WTC11 (cell line): ENCODE results near the gene AGPAT4. TPM values are rescaled to one million over a fixed set of nuclear protein-coding genes. Genes with fewer than 3 reads are reported as not detected.
"Not testable (repeated sequence)": the region's sequence is repeated elsewhere in the genome, so short reads cannot be mapped to it uniquely, and the experiment has no call there.

Experiments used
- ATAC-seq: fragments of 200-7000 bp; cut with Tn5 transposase; 2 replicates; pipeline ENCODE4 v1.10.0; 2021; ENCODE audit warnings: mild to moderate bottlenecking, moderate library complexity
- CTCF ChIA-PET: fragments of 300-600 bp; sonication (Branson Sonifier 250); formaldehyde crosslinking; loops from one replicate; lab custom pipeline; 2021; ENCODE audit warnings: antibody characterized with exemption; lab: Charles Lee
- POLR2A ChIA-PET: fragments of 350-600 bp; sonication (Branson Sonifier 250); formaldehyde crosslinking; loops from one replicate; lab custom pipeline; 2021; ENCODE audit warnings: antibody characterized with exemption; lab: Charles Lee
- DNase-seq: peaks from one replicate; pipeline ENCODE4 v3.0.0; 2021; ENCODE audit warnings: low spot score
- H3K27ac Mint-ChIP-seq: 2 replicates; pipeline ENCODE4 v1.8.0; 2021; ENCODE audit warnings: mixed read lengths
- H3K27me3 Mint-ChIP-seq: 2 replicates; pipeline ENCODE4 v1.8.0; 2021; ENCODE audit warnings: low read depth, mild to moderate bottlenecking, moderate library complexity, mixed read lengths
- H3K36me3 Mint-ChIP-seq: 2 replicates; pipeline ENCODE4 v1.8.0; 2021; ENCODE audit warnings: mixed read lengths
- H3K4me1 Mint-ChIP-seq: 2 replicates; pipeline ENCODE4 v1.8.0; 2022; ENCODE audit warnings: mixed read lengths
- H3K4me3 Mint-ChIP-seq: 2 replicates; pipeline ENCODE4 v1.8.0; 2021; ENCODE audit warnings: mild to moderate bottlenecking, moderate library complexity, mixed read lengths
- H3K9me3 Mint-ChIP-seq: 2 replicates; pipeline ENCODE4 v1.8.0; 2021; ENCODE audit warnings: mixed read lengths
- ATF1 ChIP-seq: sonication (generic); formaldehyde crosslinking; IDR thresholded peaks from 2 replicates; pipeline ENCODE4 v1.8.1; 2023; ENCODE audit warnings: mild to moderate bottlenecking, moderate library complexity, missing genetic modification reagents
- ESRRA ChIP-seq: sonication (generic); formaldehyde crosslinking; IDR thresholded peaks from 2 replicates; pipeline ENCODE4 v1.8.1; 2022; ENCODE audit warnings: mild to moderate bottlenecking, missing genetic modification reagents, borderline replicate concordance
- GRHL2 ChIP-seq: fragments of 250-450 bp; sonication (Bioruptor Pico); IDR thresholded peaks from 2 replicates; pipeline ENCODE4 v1.8.0; 2022; ENCODE audit warnings: mild to moderate bottlenecking, moderate library complexity; ENCODE audit not compliant: insufficient replicate concordance, severe bottlenecking
- PRRX2 ChIP-seq: fragments of 250-450 bp; sonication (Bioruptor Pico); IDR thresholded peaks from 2 replicates; pipeline ENCODE4 v1.8.0; 2021; ENCODE audit warnings: mild to moderate bottlenecking
- RORB ChIP-seq: fragments of 250-450 bp; sonication (Bioruptor Pico); IDR thresholded peaks from 2 replicates; pipeline ENCODE4 v1.9.0; 2021; ENCODE audit warnings: mild to moderate bottlenecking
- SMAD4 ChIP-seq: sonication (generic); formaldehyde crosslinking; IDR thresholded peaks from 2 replicates; pipeline ENCODE4 v1.8.0; 2022; ENCODE audit warnings: mild to moderate bottlenecking, missing genetic modification reagents
- ZBTB21 ChIP-seq: sonication (generic); formaldehyde crosslinking; IDR thresholded peaks from 2 replicates; pipeline ENCODE4 v1.8.1; 2023; ENCODE audit warnings: mild to moderate bottlenecking, missing genetic modification reagents, borderline replicate concordance
- ZNF232 ChIP-seq: sonication (generic); formaldehyde crosslinking; IDR thresholded peaks from 2 replicates; pipeline ENCODE4 v1.8.0; 2022; ENCODE audit warnings: mild to moderate bottlenecking, missing genetic modification reagents
- ZNF423 ChIP-seq: fragments of 250-450 bp; sonication (Bioruptor Pico); IDR thresholded peaks from 2 replicates; pipeline ENCODE4 v2.1.2; 2022; ENCODE audit warnings: mild to moderate bottlenecking, moderate library complexity
- ZNF671 ChIP-seq: fragments of 250-450 bp; sonication (Bioruptor Pico); IDR thresholded peaks from 2 replicates; pipeline ENCODE4 v1.8.0; 2021; ENCODE audit warnings: mild to moderate bottlenecking
- total RNA-seq: library from RNA; stranded (reverse); gene quantifications from 3 replicates; pipeline ENCODE4 v1.2.3, GENCODE V29; 2021
- TF ChIP-seq, protein P1 (sequence below): sonication (generic); formaldehyde crosslinking; IDR thresholded peaks from 2 replicates; pipeline ENCODE4 v1.8.0; 2022; ENCODE audit warnings: mild to moderate bottlenecking, missing genetic modification reagents
- TF ChIP-seq, protein P2 (sequence below): sonication (generic); formaldehyde crosslinking; IDR thresholded peaks from 2 replicates; pipeline ENCODE4 v1.8.1; 2023; ENCODE audit warnings: mild to moderate bottlenecking, moderate library complexity, missing genetic modification reagents
- TF ChIP-seq, protein P3 (sequence below): sonication (generic); formaldehyde crosslinking; IDR thresholded peaks from 2 replicates; pipeline ENCODE4 v1.8.1; 2022; ENCODE audit warnings: mild to moderate bottlenecking, moderate library complexity, missing genetic modification reagents
- TF ChIP-seq, protein P4 (sequence below): fragments of 250-450 bp; sonication (Bioruptor Pico); IDR thresholded peaks from 2 replicates; pipeline ENCODE4 v1.9.0; 2021; ENCODE audit warnings: mild to moderate bottlenecking
- TF ChIP-seq, protein P5 (sequence below): sonication (generic); formaldehyde crosslinking; IDR thresholded peaks from 2 replicates; pipeline ENCODE4 v1.8.0; 2022; ENCODE audit warnings: missing genetic modification reagents

Gene AGPAT4
- total RNA-seq, 1 experiment from 2014 or later, result 19.7 TPM

DNA sequence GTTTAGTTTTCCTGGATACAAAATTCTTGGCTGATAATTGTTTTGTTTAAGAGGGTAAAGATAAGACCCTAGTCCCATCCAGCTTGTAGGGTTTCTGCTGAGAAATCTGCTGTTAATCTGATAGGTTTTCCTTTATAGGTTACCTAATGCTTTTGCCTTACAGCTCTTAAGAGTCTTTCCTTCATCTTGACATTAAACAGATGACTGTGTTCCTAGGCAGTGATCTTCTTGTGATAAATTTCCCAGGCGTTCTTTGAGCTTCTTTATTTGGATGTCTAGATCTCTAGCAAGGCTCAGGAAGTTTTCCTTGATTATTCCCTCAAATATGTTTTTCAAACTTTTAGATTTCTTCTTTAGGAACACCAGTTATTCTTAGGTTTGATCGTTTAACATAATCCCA is 148.3 kb downstream of the AGPAT4 start:
- H3K9me3 Mint-ChIP-seq, result peaks cover 77% of the 10 kb centered on the region
- H3K27ac Mint-ChIP-seq, result no peak overlapping the region
- ATAC-seq (no peak), DNase-seq (no peak)
- TF ChIP-seq PRRX2 (CRISPR knock-in tag) (no peak), SMAD4 (CRISPR knock-in tag) (no peak), ZNF671 (CRISPR knock-in tag) (no peak)
- TF ChIP-seq, protein P1, sequence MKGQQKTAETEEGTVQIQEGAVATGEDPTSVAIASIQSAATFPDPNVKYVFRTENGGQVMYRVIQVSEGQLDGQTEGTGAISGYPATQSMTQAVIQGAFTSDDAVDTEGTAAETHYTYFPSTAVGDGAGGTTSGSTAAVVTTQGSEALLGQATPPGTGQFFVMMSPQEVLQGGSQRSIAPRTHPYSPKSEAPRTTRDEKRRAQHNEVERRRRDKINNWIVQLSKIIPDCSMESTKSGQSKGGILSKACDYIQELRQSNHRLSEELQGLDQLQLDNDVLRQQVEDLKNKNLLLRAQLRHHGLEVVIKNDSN, result no peak
- H3K4me3 Mint-ChIP-seq, result no peak overlapping the region
- 0 out of 2 replicates have a peak, but pooled peaks cover 3% of the 10 kb centered on the region for H3K4me1 Mint-ChIP-seq
- no peaks in the 10 kb centered on the region; the same call in none of the 2 replicates for H3K27me3 Mint-ChIP-seq
- H3K36me3 Mint-ChIP-seq, result peaks cover 97% of the 10 kb centered on the region
- CTCF ChIA-PET, result interaction anchor here (2.0 to 2.1 kb wide), 2 partner anchors 24 to 246 kb away, joined by 4 to 5 read pairs; no protein-coding TSS in a partner anchor
- POLR2A ChIA-PET, result no interaction called here

DNA sequence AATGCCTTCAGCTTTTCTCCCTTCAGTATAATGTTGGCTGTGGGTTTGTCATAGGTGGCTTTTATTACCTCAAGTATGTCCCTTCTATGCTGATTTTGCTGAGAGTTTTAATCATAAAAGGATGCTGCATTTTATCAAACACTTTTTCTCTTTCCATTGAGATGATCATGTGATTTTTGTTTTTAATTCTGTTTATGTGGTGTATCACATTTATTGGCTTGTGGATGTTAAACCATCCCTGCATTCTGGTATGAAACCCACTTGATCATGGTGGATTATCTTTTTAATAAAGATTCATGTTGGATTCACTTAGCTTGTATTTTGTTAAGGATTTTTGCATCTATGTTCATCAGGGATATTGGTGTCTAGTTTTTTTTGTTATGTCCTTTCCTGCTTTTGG is 150.5 kb downstream of the AGPAT4 start:
- CTCF ChIA-PET, DNase-seq, POLR2A ChIA-PET, ATAC-seq, H3K4me3 Mint-ChIP-seq, H3K27ac Mint-ChIP-seq, H3K27me3 Mint-ChIP-seq, H3K4me1 Mint-ChIP-seq: not testable (repeated sequence)
- H3K36me3 Mint-ChIP-seq, result peaks cover 97% of the 10 kb centered on the region
- H3K9me3 Mint-ChIP-seq, result peaks cover 75% of the 10 kb centered on the region

DNA sequence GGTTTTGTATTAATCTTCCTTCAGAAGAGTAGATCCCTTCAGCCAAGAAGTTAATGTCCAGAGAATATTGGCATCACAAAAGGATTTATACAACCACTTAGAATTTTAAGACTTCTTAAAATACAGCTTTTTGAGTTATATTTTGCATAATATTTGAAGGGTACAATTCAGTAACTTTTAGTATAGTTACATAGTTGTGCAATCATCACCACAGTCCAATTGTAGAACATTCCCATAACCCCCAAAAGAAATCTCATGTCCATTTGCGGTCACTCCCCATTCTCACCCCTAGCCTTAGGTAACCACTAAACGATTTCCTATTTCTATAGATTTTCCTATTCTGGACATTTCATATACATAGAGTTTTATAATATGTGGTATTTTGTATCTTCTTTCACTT is 155.9 kb downstream of the AGPAT4 start:
- H3K36me3 Mint-ChIP-seq, result peaks cover 84% of the 10 kb centered on the region
- ATAC-seq, result no peak
- no peaks in the 10 kb centered on the region for H3K4me1 Mint-ChIP-seq
- H3K9me3 Mint-ChIP-seq, result peaks cover 31% of the 10 kb centered on the region
- H3K27ac Mint-ChIP-seq, result no peak overlapping the region
- ChIA-PET POLR2A (no interaction called here), CTCF (interaction anchor here (1.1 kb wide), 2 partner anchors 253 to 279 kb away, joined by 3 read pairs; no protein-coding TSS in a partner anchor)
- no peak for TF ChIP-seq ZBTB21 (CRISPR knock-in tag)
- TF ChIP-seq ZNF423 (CRISPR knock-in tag), result no peak
- TF ChIP-seq, protein P2, sequence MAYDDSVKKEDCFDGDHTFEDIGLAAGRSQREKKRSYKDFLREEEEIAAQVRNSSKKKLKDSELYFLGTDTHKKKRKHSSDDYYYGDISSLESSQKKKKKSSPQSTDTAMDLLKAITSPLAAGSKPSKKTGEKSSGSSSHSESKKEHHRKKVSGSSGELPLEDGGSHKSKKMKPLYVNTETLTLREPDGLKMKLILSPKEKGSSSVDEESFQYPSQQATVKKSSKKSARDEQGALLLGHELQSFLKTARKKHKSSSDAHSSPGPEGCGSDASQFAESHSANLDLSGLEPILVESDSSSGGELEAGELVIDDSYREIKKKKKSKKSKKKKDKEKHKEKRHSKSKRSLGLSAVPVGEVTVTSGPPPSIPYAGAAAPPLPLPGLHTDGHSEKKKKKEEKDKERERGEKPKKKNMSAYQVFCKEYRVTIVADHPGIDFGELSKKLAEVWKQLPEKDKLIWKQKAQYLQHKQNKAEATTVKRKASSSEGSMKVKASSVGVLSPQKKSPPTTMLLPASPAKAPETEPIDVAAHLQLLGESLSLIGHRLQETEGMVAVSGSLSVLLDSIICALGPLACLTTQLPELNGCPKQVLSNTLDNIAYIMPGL (CRISPR knock-in tag), result no peak
- no peak for TF ChIP-seq ESRRA
- H3K27me3 Mint-ChIP-seq, result no peaks in the 10 kb centered on the region
- DNase-seq, result no peak
- H3K4me3 Mint-ChIP-seq, result no peak overlapping the region

DNA sequence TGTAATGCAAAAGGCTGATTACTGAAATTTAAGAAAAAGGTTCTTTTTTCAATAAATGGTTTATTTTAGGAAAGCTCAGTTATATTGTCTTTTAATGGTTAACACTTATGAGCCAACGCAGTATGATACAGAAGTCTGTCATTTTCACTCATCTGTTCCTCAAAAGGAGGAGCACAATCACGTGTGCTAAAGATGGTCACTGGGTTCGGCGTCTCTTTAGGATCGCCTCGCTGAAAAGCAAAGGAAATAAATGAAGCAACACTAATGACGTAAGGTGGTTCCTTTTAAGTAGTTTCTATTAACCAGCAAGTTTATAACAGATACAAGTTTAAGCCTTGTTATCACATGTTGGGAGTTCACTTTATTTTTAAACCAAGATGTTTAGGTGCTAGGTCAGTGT is 156.6 kb downstream of the AGPAT4 start:
- DNase-seq, result no peak
- no peak overlapping the region for H3K4me3 Mint-ChIP-seq
- ChIA-PET POLR2A (no interaction called here), CTCF (interaction anchor here (1.0 to 1.1 kb wide), 3 partner anchors 236 to 279 kb away, joined by 3 read pairs; no protein-coding TSS in a partner anchor)
- H3K27me3 Mint-ChIP-seq, result no peaks in the 10 kb centered on the region
- H3K27ac Mint-ChIP-seq, result no peak overlapping the region
- H3K9me3 Mint-ChIP-seq, result peaks cover 24% of the 10 kb centered on the region
- peaks cover 84% of the 10 kb centered on the region for H3K36me3 Mint-ChIP-seq
- H3K4me1 Mint-ChIP-seq, result no peaks in the 10 kb centered on the region
- no peak for ATAC-seq
- TF ChIP-seq, protein P3, sequence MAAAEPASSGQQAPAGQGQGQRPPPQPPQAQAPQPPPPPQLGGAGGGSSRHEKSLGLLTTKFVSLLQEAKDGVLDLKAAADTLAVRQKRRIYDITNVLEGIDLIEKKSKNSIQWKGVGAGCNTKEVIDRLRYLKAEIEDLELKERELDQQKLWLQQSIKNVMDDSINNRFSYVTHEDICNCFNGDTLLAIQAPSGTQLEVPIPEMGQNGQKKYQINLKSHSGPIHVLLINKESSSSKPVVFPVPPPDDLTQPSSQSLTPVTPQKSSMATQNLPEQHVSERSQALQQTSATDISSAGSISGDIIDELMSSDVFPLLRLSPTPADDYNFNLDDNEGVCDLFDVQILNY (CRISPR knock-in tag), result no peak
- TF ChIP-seq, protein P4, sequence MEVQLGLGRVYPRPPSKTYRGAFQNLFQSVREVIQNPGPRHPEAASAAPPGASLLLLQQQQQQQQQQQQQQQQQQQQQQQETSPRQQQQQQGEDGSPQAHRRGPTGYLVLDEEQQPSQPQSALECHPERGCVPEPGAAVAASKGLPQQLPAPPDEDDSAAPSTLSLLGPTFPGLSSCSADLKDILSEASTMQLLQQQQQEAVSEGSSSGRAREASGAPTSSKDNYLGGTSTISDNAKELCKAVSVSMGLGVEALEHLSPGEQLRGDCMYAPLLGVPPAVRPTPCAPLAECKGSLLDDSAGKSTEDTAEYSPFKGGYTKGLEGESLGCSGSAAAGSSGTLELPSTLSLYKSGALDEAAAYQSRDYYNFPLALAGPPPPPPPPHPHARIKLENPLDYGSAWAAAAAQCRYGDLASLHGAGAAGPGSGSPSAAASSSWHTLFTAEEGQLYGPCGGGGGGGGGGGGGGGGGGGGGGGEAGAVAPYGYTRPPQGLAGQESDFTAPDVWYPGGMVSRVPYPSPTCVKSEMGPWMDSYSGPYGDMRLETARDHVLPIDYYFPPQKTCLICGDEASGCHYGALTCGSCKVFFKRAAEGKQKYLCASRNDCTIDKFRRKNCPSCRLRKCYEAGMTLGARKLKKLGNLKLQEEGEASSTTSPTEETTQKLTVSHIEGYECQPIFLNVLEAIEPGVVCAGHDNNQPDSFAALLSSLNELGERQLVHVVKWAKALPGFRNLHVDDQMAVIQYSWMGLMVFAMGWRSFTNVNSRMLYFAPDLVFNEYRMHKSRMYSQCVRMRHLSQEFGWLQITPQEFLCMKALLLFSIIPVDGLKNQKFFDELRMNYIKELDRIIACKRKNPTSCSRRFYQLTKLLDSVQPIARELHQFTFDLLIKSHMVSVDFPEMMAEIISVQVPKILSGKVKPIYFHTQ (CRISPR knock-in tag), result no peak
- TF ChIP-seq GRHL2 (CRISPR knock-in tag) (no peak), ZNF232 (CRISPR knock-in tag) (no peak), RORB (CRISPR knock-in tag) (no peak), PRRX2 (CRISPR knock-in tag) (no peak), ATF1 (CRISPR knock-in tag) (no peak)
- TF ChIP-seq, protein P5, sequence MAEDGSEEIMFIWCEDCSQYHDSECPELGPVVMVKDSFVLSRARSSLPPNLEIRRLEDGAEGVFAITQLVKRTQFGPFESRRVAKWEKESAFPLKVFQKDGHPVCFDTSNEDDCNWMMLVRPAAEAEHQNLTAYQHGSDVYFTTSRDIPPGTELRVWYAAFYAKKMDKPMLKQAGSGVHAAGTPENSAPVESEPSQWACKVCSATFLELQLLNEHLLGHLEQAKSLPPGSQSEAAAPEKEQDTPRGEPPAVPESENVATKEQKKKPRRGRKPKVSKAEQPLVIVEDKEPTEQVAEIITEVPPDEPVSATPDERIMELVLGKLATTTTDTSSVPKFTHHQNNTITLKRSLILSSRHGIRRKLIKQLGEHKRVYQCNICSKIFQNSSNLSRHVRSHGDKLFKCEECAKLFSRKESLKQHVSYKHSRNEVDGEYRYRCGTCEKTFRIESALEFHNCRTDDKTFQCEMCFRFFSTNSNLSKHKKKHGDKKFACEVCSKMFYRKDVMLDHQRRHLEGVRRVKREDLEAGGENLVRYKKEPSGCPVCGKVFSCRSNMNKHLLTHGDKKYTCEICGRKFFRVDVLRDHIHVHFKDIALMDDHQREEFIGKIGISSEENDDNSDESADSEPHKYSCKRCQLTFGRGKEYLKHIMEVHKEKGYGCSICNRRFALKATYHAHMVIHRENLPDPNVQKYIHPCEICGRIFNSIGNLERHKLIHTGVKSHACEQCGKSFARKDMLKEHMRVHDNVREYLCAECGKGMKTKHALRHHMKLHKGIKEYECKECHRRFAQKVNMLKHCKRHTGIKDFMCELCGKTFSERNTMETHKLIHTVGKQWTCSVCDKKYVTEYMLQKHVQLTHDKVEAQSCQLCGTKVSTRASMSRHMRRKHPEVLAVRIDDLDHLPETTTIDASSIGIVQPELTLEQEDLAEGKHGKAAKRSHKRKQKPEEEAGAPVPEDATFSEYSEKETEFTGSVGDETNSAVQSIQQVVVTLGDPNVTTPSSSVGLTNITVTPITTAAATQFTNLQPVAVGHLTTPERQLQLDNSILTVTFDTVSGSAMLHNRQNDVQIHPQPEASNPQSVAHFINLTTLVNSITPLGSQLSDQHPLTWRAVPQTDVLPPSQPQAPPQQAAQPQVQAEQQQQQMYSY (CRISPR knock-in tag), result no peak
